ENCODE results near the gene CABLES2. TPM values are rescaled to one million over a fixed set of nuclear protein-coding genes. Genes with fewer than 3 reads are reported as not detected.

Gene CABLES2
- total and polyA plus RNA-seq, 9 of the 15 experiments (the other 6 are each of a cell fraction or from before 2014, with no cell fraction given): 0.46 to 4.2 (median 1.6) TPM

- Histone ChIP-seq H3K9me3 (replicated peaks; ENCODE audit: control insufficient read depth, insufficient read depth, low read depth, low read length) (no peaks in the 10 kb centered on the region), H4K20me1 (replicated peaks; ENCODE audit: control insufficient read depth, insufficient read depth, low read length) (no peaks in the 10 kb centered on the region), H3K4me3 (no peak overlapping the region), H3K9me1 (ENCODE audit: control insufficient read depth, insufficient read depth, low read length) (no peaks in the 10 kb centered on the region), H2AFZ (ENCODE audit: low read depth, low read length) (no peak overlapping the region), H3K4me1 (replicated peaks in 1 of 2; ENCODE audit: control insufficient read depth in 2 of 2, insufficient read depth in 2 of 2, low read length in 2 of 2) (peaks cover 28 to 91% of the 10 kb centered on the region in 2 experiments), H3K4me2 (ENCODE audit: insufficient read depth, low read length) (no peak overlapping the region), H3K9ac (ENCODE audit: insufficient read depth in 1 of 2, low read depth in 2 of 2, low read length in 2 of 2) (no peak overlapping the region; a peak in 1 of 4 replicates), H3K79me2 (ENCODE audit: control insufficient read depth, insufficient read depth, low read length) (peaks cover 5% of the 10 kb centered on the region), H3K36me3 (ENCODE audit: control insufficient read depth, insufficient read depth, low read length) (no peaks in the 10 kb centered on the region), H3K27me3 (ENCODE audit: control insufficient read depth in 2 of 2, insufficient read depth in 2 of 2, low read length in 2 of 2) (no peaks in the 10 kb centered on the region), H3K27ac (ENCODE audit: extremely low read depth, low read depth, low read length) (no peak overlapping the region)
- ATAC-seq: no peak
- CTCF ChIA-PET (ENCODE audit: low intra/inter-chr PET ratio): no interaction called here
- POLR2A ChIA-PET: interaction anchor here (0.6 kb wide), 2 partner anchors 11 to 369 kb away, joined by 3 to 4 read pairs; no protein-coding TSS in a partner anchor
- BruUV-seq (replicated peaks): no TSS peak
- peak; percentile 5; the same call in 1 of the 2 replicates for TF ChIP-seq POLR2G (IDR thresholded peaks at IDR 0.05; ENCODE audit: low read depth, low read length)
- TF ChIP-seq, protein P1, sequence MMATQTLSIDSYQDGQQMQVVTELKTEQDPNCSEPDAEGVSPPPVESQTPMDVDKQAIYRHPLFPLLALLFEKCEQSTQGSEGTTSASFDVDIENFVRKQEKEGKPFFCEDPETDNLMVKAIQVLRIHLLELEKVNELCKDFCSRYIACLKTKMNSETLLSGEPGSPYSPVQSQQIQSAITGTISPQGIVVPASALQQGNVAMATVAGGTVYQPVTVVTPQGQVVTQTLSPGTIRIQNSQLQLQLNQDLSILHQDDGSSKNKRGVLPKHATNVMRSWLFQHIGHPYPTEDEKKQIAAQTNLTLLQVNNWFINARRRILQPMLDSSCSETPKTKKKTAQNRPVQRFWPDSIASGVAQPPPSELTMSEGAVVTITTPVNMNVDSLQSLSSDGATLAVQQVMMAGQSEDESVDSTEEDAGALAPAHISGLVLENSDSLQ (IDR thresholded peaks at IDR 0.05): no peak
- FAIRE-seq: no peak
- intact Hi-C loops (cut with micrococcal nuclease) (no loop called here), in situ Hi-C loops (cut with MboI) (no loop called here)
- DNase-seq (ENCODE audit: extremely low read depth in 1 of 4, low spot score in 3 of 4): no peak
- 63% methylated on average over 7 of the region's 8 CpGs for WGBS (ENCODE audit: insufficient coverage, low coverage, missing lambda C conversion rate)
Observed at GRCh38 chr20:62371588-62372041, 35.5 kb downstream of the CABLES2 start.

GRCh38 chr20:62370807-62371587, 36.1 kb downstream of the CABLES2 start:
- H3K4me3 ChIP-seq: no peak overlapping the region
- peaks cover 32 to 91% of the 10 kb centered on the region in 2 experiments for H3K4me1 ChIP-seq (replicated peaks in 1 of 2; ENCODE audit: control insufficient read depth in 2 of 2, insufficient read depth in 2 of 2, low read length in 2 of 2)
- no TSS peak for BruUV-seq (replicated peaks)
- 67% methylated on average over 13 of the region's 18 CpGs for WGBS (ENCODE audit: insufficient coverage, low coverage, missing lambda C conversion rate)
- H3K79me2 ChIP-seq (ENCODE audit: control insufficient read depth, insufficient read depth, low read length): peaks cover 11% of the 10 kb centered on the region
- intact Hi-C loops (cut with micrococcal nuclease) (no loop called here), in situ Hi-C loops (cut with MboI) (no loop called here)
- no peak overlapping the region for H2AFZ ChIP-seq (ENCODE audit: low read depth, low read length)
- TF ChIP-seq POLR2G (IDR thresholded peaks at IDR 0.05; ENCODE audit: low read depth, low read length) (peak; percentile 5; the same call in 1 of the 2 replicates), ZNF311 (CRISPR knock-in tag; IDR thresholded peaks at IDR 0.05) (no peak)
- ChIA-PET CTCF (ENCODE audit: low intra/inter-chr PET ratio) (no interaction called here), POLR2A (interaction anchor here (0.6 kb wide), 2 partner anchors 11 to 370 kb away, joined by 3 to 4 read pairs; no protein-coding TSS in a partner anchor)
- no peaks in the 10 kb centered on the region for H3K27me3 ChIP-seq (ENCODE audit: control insufficient read depth in 2 of 2, insufficient read depth in 2 of 2, low read length in 2 of 2)
- no peak for DNase-seq (ENCODE audit: extremely low read depth in 1 of 4, low spot score in 3 of 4)
- no peak for ATAC-seq
- FAIRE-seq: no peak
- no peak overlapping the region for H3K4me2 ChIP-seq (ENCODE audit: insufficient read depth, low read length)
- no peaks in the 10 kb centered on the region for H3K9me3 ChIP-seq (replicated peaks; ENCODE audit: control insufficient read depth, insufficient read depth, low read depth, low read length)
- no peaks in the 10 kb centered on the region for H3K36me3 ChIP-seq (ENCODE audit: control insufficient read depth, insufficient read depth, low read length)
- H3K27ac ChIP-seq (ENCODE audit: extremely low read depth, low read depth, low read length): no peak overlapping the region
- H3K9me1 ChIP-seq (ENCODE audit: control insufficient read depth, insufficient read depth, low read length): no peaks in the 10 kb centered on the region
- H3K9ac ChIP-seq (ENCODE audit: insufficient read depth in 1 of 2, low read depth in 2 of 2, low read length in 2 of 2): peak overlapping the region in 1 of 2 experiments; percentile 82; a peak in 2 of 4 replicates
- no peaks in the 10 kb centered on the region for H4K20me1 ChIP-seq (replicated peaks; ENCODE audit: control insufficient read depth, insufficient read depth, low read length)

Measured in K562 (cell line).